GM12892 (cell line): ENCODE data around the gene PHAF1.

Source experiments
- POLR2A ChIP-seq: IDR thresholded peaks from 2 replicates; pipeline ENCODE4 v1.6.1; 2011; ENCODE audit warnings: low read depth, low read length, control low read depth
- POLR2AphosphoS5 ChIP-seq: IDR thresholded peaks from 2 replicates; pipeline ENCODE4 v1.6.1; 2011; ENCODE audit warnings: low read depth, low read length, control low read depth
- TAF1 ChIP-seq: IDR thresholded peaks from 2 replicates; pipeline ENCODE4 v1.6.1; 2011; ENCODE audit warnings: low read depth, mild to moderate bottlenecking, control low read depth, low read length, borderline replicate concordance

DNA sequence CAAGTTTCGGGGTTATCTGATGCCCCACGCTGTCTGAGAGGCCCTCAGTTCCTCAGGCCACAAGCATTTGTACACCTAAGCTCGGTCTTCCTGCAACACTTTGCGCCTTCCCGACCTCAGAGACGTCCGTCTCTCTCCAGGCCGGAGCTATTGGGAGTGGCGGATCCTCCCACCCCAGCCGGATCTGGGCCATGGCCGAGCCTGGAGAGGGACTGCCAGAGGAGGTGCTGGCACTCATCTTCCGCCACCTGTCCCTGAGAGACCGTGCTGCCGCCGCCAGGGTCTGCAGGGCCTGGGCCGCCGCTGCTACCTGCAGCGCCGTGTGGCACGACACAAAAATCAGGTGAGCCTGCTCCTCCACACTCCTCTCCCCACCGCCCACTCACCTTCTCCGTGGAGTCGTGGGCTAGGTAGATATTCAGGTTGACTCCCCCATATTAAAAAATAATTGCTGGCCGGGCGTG is 51.9 kb downstream of the PHAF1 start:
- TF ChIP-seq POLR2A: no peak
- no peak for TF ChIP-seq POLR2AphosphoS5
- TF ChIP-seq TAF1: no peak
